ENCODE results near the gene FBXW7. TPM values are rescaled to one million over a fixed set of nuclear protein-coding genes. Genes with fewer than 3 reads are reported as not detected.

The FBXW7 gene
- total and polyA plus RNA-seq, 2 of the 8 experiments (the other 6 are each of a cell fraction or from before 2014, with no cell fraction given) = 6.0 to 26.7 TPM

- Histone ChIP-seq H3K27me3 (replicated peaks in 1 of 4; ENCODE audit: control insufficient read depth in 3 of 4, extremely low read depth in 1 of 4, insufficient read depth in 3 of 4, low read length in 3 of 4) (no peaks in the 10 kb centered on the region), H2BK12ac (ENCODE audit: low read depth, low read length) (no peak overlapping the region), H3K9me3 (ENCODE audit: insufficient read depth in 2 of 2, low read depth in 1 of 2, low read length in 1 of 2) (no peaks in the 10 kb centered on the region), H3K27ac (ENCODE audit: low read depth, low read length) (no peak overlapping the region), H4K91ac (replicated peaks; ENCODE audit: insufficient read length, low read length) (no peak overlapping the region), H4K20me1 (replicated peaks in 1 of 2; ENCODE audit: control insufficient read depth in 1 of 2, insufficient read depth in 2 of 2, low read length in 2 of 2) (peaks cover 0 to 2% of the 10 kb centered on the region in 2 experiments), H4K5ac (ENCODE audit: insufficient read length, low read depth, low read length) (no peak overlapping the region), H2AFZ (ENCODE audit: low read length) (no peak overlapping the region), H3K4me3 (ENCODE audit: extremely low read depth in 1 of 4, insufficient read depth in 2 of 4, low read depth in 3 of 4, low read length in 4 of 4) (no peak overlapping the region), H3K36me3 (ENCODE audit: control insufficient read depth in 2 of 4, insufficient read depth in 4 of 4, low read length in 3 of 4) (no peaks in the 10 kb centered on the region), H2BK120ac (replicated peaks; ENCODE audit: low read depth, low read length) (no peak overlapping the region), H2BK5ac (ENCODE audit: low read depth, low read length) (no peak overlapping the region), H2BK15ac (ENCODE audit: low read length) (no peak overlapping the region), H3K79me2 (ENCODE audit: control insufficient read depth in 1 of 2, insufficient read depth in 2 of 2, low read length in 2 of 2) (peaks cover 0 to 62% of the 10 kb centered on the region in 2 experiments; a peak in 3 of 4 replicates), H3K18ac (ENCODE audit: extremely low read depth, low read length) (no peak overlapping the region), H2BK20ac (ENCODE audit: low read length) (no peak overlapping the region), H4K8ac (ENCODE audit: extremely low read depth, insufficient read depth, low read length) (no peak overlapping the region), H3K4me2 (ENCODE audit: insufficient read depth in 1 of 2, low read depth in 2 of 2, low read length in 2 of 2) (no peak overlapping the region), H3K23me2 (ENCODE audit: low read depth, low read length) (no peaks in the 10 kb centered on the region), H3K79me1 (ENCODE audit: low read depth, low read length) (0 out of 2 replicates have a peak, but pooled peaks cover 2% of the 10 kb centered on the region), H3K56ac (replicated peaks; ENCODE audit: insufficient read length, low read depth, low read length) (no peak overlapping the region), H3K4ac (replicated peaks; ENCODE audit: insufficient read length, low read depth, low read length) (no peak overlapping the region), H3K9ac (replicated peaks in 1 of 4; ENCODE audit: extremely low read depth in 1 of 4, low read depth in 3 of 4, low read length in 3 of 4) (no peak overlapping the region), H3K14ac (ENCODE audit: insufficient read length) (no peak overlapping the region), H2AK5ac (ENCODE audit: low read depth, low read length) (no peak overlapping the region), H3K23ac (ENCODE audit: insufficient read length) (no peak overlapping the region), H3K4me1 (replicated peaks in 1 of 4; ENCODE audit: control insufficient read depth in 3 of 4, insufficient read depth in 4 of 4, low read length in 3 of 4) (no peaks in the 10 kb centered on the region)
- DNase-seq (ENCODE audit: low read depth in 1 of 2, low spot score in 2 of 2) = no peak
- CTCF ChIA-PET (ENCODE audit: partially characterized antibody) = interaction anchor here (0.9 to 5.5 kb wide), 38 partner anchors 9 to 253 kb away, joined by 3 to 65 read pairs (median 5); partner anchors contain the start of gene FBXW7
- POLR2A ChIA-PET (ENCODE audit: partially characterized antibody) = interaction anchor here (0.6 to 1.0 kb wide), 4 partner anchors 8 to 135 kb away, joined by 3 to 4 read pairs (median 3); no protein-coding TSS in a partner anchor
- FAIRE-seq = no peak
- 92% methylated on average over 3 of the region's 3 CpGs; no CpG with 5 or more reads in 1 of the 2 experiments for WGBS, 2 experiments (ENCODE audit: extremely low coverage in 1 of 2, insufficient coverage in 1 of 2, insufficient read length in 1 of 2, insufficient replicate concordance in 2 of 2, low coverage in 1 of 2, low lambda C conversion rate in 2 of 2, missing lambda C conversion rate in 1 of 2)
- TF ChIP-seq GABPA (IDR thresholded peaks at IDR 0.05; ENCODE audit: borderline replicate concordance, insufficient read depth, low read length) = no peak
- no peak for TF ChIP-seq MAX (IDR thresholded peaks at IDR 0.05)
- no peak for TF ChIP-seq USF2 (IDR thresholded peaks at IDR 0.05; ENCODE audit: low read length)
- TF ChIP-seq HDAC6 (IDR thresholded peaks at IDR 0.05; ENCODE audit: low read depth, low read length) = no peak
- TF ChIP-seq ATF2 (IDR thresholded peaks at IDR 0.05; ENCODE audit: low read length) = no peak
- no peak for TF ChIP-seq CTBP2 (IDR thresholded peaks at IDR 0.05; ENCODE audit: borderline replicate concordance, insufficient read depth, insufficient read length, low read length)
- TF ChIP-seq POLR2A (IDR thresholded peaks at IDR 0.05; ENCODE audit: control extremely low read depth in 1 of 2, low read depth in 2 of 2, low read length in 2 of 2) = no peak
- TF ChIP-seq YY1 (IDR thresholded peaks at IDR 0.05; ENCODE audit: low read depth, low read length) = no peak
- TF ChIP-seq SAP30 (IDR thresholded peaks at IDR 0.05; ENCODE audit: insufficient read depth, insufficient replicate concordance, low read length) = no peak
Observed at GRCh38 chr4:152501846-152502536, 33.9 kb downstream of the FBXW7 start.
